Spleen (tissue), 11 donors: Measurements from ENCODE around the gene TRABD. TPM values are rescaled to one million over a fixed set of nuclear protein-coding genes. Genes with fewer than 3 reads are reported as not detected.

Source experiments
- DNase-seq: peaks from one replicate; pipeline ENCODE4 v3.0.0-alpha.2; 2020
- H3K27ac ChIP-seq, 8 donors: fragments of 200-600 bp; sonication (generic) in 7 of 8; 1 replicate in 4 of 8; 2 replicates in 4 of 8; pipeline versions ENCODE4 v1.5.0 to v1.8.0; 2016 to 2021; ENCODE audit warnings: inconsistent platforms in 4 of 8, mild to moderate bottlenecking in 4 of 8, moderate library complexity in 1 of 8
- H3K27me3 ChIP-seq, 7 donors: fragments of 200-600 bp; sonication (generic) in 6 of 7; replicated peaks in 1 of 7; 1 replicate in 4 of 7; 2 replicates in 3 of 7; pipeline versions ENCODE4 v1.5.0 to v1.8.0; 2016 to 2021; ENCODE audit warnings: inconsistent platforms in 3 of 7, mild to moderate bottlenecking in 1 of 7
- H3K36me3 ChIP-seq, 6 donors: fragments of 200-600 bp; sonication (generic) in 5 of 6; 1 replicate in 4 of 6; 2 replicates in 2 of 6; pipeline versions ENCODE4 v1.5.0 to v1.8.0; 2016 to 2021; ENCODE audit warnings: inconsistent platforms in 2 of 6
- H3K4me1 ChIP-seq, 6 donors: fragments of 200-600 bp; sonication (generic) in 5 of 6; 1 replicate in 3 of 6; 2 replicates in 3 of 6; pipeline versions ENCODE4 v1.5.0 to v1.8.0; 2016 to 2021; ENCODE audit warnings: inconsistent platforms in 3 of 6
- H3K4me3 ChIP-seq, 8 donors: fragments of 200-600 bp; sonication (generic) in 7 of 8; 1 replicate in 4 of 8; 2 replicates in 4 of 8; pipeline versions ENCODE4 v1.5.0 to v1.8.0; 2016 to 2021; ENCODE audit warnings: inconsistent platforms in 4 of 8, mild to moderate bottlenecking in 4 of 8, moderate library complexity in 2 of 8
- H3K9me3 ChIP-seq, 8 donors: fragments of 200-600 bp; sonication (generic) in 7 of 8; 1 replicate in 4 of 8; 2 replicates in 4 of 8; pipeline versions ENCODE4 v1.5.0 to v1.8.0; 2016 to 2021; ENCODE audit warnings: inconsistent platforms in 4 of 8
- CTCF ChIP-seq, 11 experiments: fragments of 200-600 bp in 7 of 11; fragments of 450-650 bp in 4 of 11; sonication (generic) in 4 of 11; IDR thresholded peaks in 8 of 11; conservative IDR thresholded peaks in 3 of 11; 1 replicate in 7 of 11; 2 replicates in 4 of 11; pipeline versions ENCODE4 v1.4.0 to v1.8.0; 2016 to 2021; ENCODE audit warnings: antibody characterized with exemption in 11 of 11, inconsistent platforms in 4 of 11, mild to moderate bottlenecking in 1 of 11
- POLR2A ChIP-seq, 3 donors: fragments of 450-650 bp; IDR thresholded peaks; one replicate each; pipeline ENCODE4 v1.5.1; 2017; ENCODE audit warnings: antibody characterized with exemption in 3 of 3, mild to moderate bottlenecking in 1 of 3
- POLR2AphosphoS5 ChIP-seq, 3 donors: sonication (generic); formaldehyde crosslinking; IDR thresholded peaks; one replicate each; pipeline ENCODE4 v1.5.1; 2017; ENCODE audit warnings: antibody characterized with exemption in 3 of 3
- WGBS, 5 donors: extraction: QIAGEN DNeasy Blood & Tissue Kit in 3 of 5; methylation state at CpG; one replicate each; pipeline versions ENCODE4 v1.1.5 to v1.1.7; 2013 to 2018; 5-methylcytosine and 5-hydroxymethylcytosine counted together
- intact Hi-C: fragments of 100-400 bp; cut with DNase I; formaldehyde crosslinking; loops from one replicate; pipeline ENCODE4 v1.15.0; 2023; ENCODE audit warnings: low total_unique reads
- polyA plus RNA-seq, 3 donors: library from polyadenylated mRNA; stranded (reverse); fragments of 200-250 nt; gene quantifications; one replicate each; pipeline ENCODE4 v1.2.1, GENCODE V29; 2013
- total RNA-seq, 7 donors: library from RNA; depleted of rRNA in 3 of 7; stranded (reverse); fragments of >200 nt in 3 of 7; fragmentation: NEBNext Ultra II Directional in 4 of 7; extraction: Animal tissue kit (Norgen Biotek cat#: 25700) in 4 of 7; gene quantifications; one replicate each; pipeline versions ENCODE4 v1.1.0 to v1.2.1, GENCODE V29; 2016 to 2021
- donor health status: healthy with polysubstance abuse.
- donor health status: DM: no; HTN: no; CAD: no; lungs with moderate emphysema.
- donor health status: DM: no; HTN: no; CAD: no.
- donor health status: Bipolar disorder and iron deficiency.
- donor health status: healthy.
- donor health status: DM: no; HTN: no; CAD: no.
- donor health status: DM: yes; HTN: yes; CAD: no.

Gene TRABD
- total and polyA plus RNA-seq, 10 donors, result 43.3 to 85.8 (median 60.0) TPM

- intact Hi-C loops, result loop anchor here (5.0 kb wide), 1 partner anchor 54 kb away; no protein-coding TSS in a partner anchor
- Histone ChIP-seq H3K27ac (peak overlapping the region in 4 of 8 donors; percentile 21 to 64 (median 58)), H3K36me3 (peaks cover 3 to 88% (median 44%) of the 10 kb centered on the region in 6 donors), H3K9me3 (no peaks in the 10 kb centered on the region), H3K4me3 (no peak overlapping the region), H3K4me1 (peaks cover 9 to 92% (median 54%) of the 10 kb centered on the region in 6 donors), H3K27me3 (no peaks in the 10 kb centered on the region)
- TF ChIP-seq POLR2AphosphoS5 (IDR thresholded peaks at IDR 0.05), result peak; percentile 40 to 64 (median 57)
- no peak for TF ChIP-seq POLR2A (IDR thresholded peaks at IDR 0.05)
- TF ChIP-seq CTCF (IDR thresholded peaks at IDR 0.05 in 8 of 11, conservative IDR thresholded peaks at IDR 0.05 in 3 of 11), result peak in 10 of 11 experiments; percentile 21 to 67 (median 46)
- peak; percentile 83 for DNase-seq
- WGBS, 5 donors, result 50 to 61% (median 60%) methylated on average over 10 of the region's 10 CpGs
Observed at GRCh38 chr22:50206599-50206998, 20.9 kb downstream of the TRABD start.

- peaks cover 3 to 98% (median 52%) of the 10 kb centered on the region in 6 donors for H3K36me3 ChIP-seq
- no peak for TF ChIP-seq CTCF (IDR thresholded peaks at IDR 0.05 in 8 of 11, conservative IDR thresholded peaks at IDR 0.05 in 3 of 11)
- TF ChIP-seq POLR2A (IDR thresholded peaks at IDR 0.05), result no peak
- peak in 2 of 3 donors; percentile 19 to 33 for TF ChIP-seq POLR2AphosphoS5 (IDR thresholded peaks at IDR 0.05)
- peak; percentile 80 for DNase-seq
- no peaks in the 10 kb centered on the region for H3K27me3 ChIP-seq
- no peaks in the 10 kb centered on the region for H3K9me3 ChIP-seq
- WGBS, 5 donors, result 38 to 55% (median 47%) methylated on average over 18 to 23 of the region's 23 CpGs
- peaks cover 3 to 83% (median 45%) of the 10 kb centered on the region in 6 donors for H3K4me1 ChIP-seq
- intact Hi-C loops, result loop anchor here (5.0 kb wide), 1 partner anchor 55 kb away; no protein-coding TSS in a partner anchor
- no peak overlapping the region for H3K4me3 ChIP-seq
- H3K27ac ChIP-seq, result peak overlapping the region in 1 of 8 donors; percentile 64
Observed at GRCh38 chr22:50207383-50208140, 21.8 kb downstream of the TRABD start.

- Histone ChIP-seq H3K27me3 (no peaks in the 10 kb centered on the region), H3K4me3 (no peak overlapping the region), H3K27ac (no peak overlapping the region), H3K36me3 (peaks cover 3 to 100% (median 61%) of the 10 kb centered on the region in 6 donors), H3K4me1 (peaks cover 3 to 74% (median 40%) of the 10 kb centered on the region in 6 donors), H3K9me3 (no peaks in the 10 kb centered on the region)
- no peak for DNase-seq
- 85 to 94% (median 92%) methylated on average over 18 to 22 of the region's 22 CpGs for WGBS, 5 donors
- intact Hi-C loops, result loop anchor here (5.0 kb wide), 1 partner anchor 56 kb away; no protein-coding TSS in a partner anchor
- no peak for TF ChIP-seq CTCF (IDR thresholded peaks at IDR 0.05 in 8 of 11, conservative IDR thresholded peaks at IDR 0.05 in 3 of 11)
- TF ChIP-seq POLR2AphosphoS5 (IDR thresholded peaks at IDR 0.05), result no peak
- no peak for TF ChIP-seq POLR2A (IDR thresholded peaks at IDR 0.05)
Observed at GRCh38 chr22:50208430-50208938, 22.8 kb downstream of the TRABD start.
